GM19397 (cell line): ENCODE results near the gene ALDH3B1.

Source experiments
- ATAC-seq: cut with Tn5 transposase; IDR thresholded peaks from one replicate; pipeline ENCODE4 v1.9.1; 2021; ENCODE audit warnings: mild to moderate bottlenecking, moderate library complexity; ENCODE audit not compliant: unreplicated experiment

ALDH3B1 gene

DNA sequence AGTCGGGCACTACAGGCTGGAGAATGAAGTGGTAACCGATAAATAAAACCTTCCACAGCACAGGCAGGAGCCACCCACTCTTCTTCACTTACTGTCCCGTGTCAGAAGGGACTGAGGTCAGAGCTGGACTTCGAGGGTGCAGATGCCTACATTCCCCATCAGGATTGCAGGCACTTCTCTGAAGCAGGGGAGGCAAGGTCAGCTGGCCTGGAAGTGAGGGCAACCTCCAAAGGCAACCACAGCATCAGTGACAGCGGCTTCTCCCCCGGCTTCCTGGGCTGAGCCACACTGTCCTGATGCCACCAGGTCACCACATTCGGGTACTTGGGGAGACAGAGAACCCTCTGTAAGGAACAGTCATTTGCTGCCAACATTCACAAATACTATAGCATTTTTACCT is 51.4 kb downstream of the ALDH3B1 start:
- ATAC-seq: no peak

DNA sequence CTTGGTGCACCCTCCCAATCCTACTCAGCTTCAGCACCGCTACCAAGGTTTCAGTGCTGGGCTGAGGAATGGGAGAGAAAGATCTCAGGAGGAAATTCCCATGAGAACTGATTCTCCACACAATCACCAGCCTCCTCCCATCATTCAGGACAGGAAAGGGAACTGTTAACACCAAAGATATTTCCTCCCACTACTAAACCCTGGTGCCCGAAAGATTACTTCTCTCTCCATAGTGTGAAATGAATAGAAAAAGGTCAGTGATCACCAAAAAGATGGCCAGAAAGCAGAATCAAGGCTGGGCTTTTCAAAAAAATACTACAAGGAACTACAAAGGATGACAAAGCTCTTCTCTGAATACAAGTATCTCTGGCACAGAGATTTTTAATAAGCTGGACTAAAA is 54.8 kb downstream of the ALDH3B1 start:
- ATAC-seq: no peak

DNA sequence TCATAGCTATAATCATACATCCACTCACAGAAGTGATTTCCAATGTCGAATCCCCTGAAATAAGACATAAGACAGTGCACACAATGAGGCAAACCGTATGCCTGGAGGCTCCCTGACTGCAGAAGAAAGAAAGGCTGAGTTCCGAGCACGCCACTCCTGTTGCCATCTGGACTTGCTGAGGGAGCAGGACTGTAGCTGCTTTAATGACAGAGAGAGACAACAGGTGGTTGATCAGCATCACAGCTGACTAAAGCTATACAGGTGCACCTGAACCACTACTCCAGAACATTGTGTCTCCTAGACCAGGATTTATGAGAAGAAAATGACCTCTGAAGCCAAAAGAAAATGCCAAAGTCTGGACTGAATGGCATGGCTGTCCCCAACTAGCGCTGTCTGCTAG is 55.7 kb downstream of the ALDH3B1 start:
- ATAC-seq: no peak

DNA sequence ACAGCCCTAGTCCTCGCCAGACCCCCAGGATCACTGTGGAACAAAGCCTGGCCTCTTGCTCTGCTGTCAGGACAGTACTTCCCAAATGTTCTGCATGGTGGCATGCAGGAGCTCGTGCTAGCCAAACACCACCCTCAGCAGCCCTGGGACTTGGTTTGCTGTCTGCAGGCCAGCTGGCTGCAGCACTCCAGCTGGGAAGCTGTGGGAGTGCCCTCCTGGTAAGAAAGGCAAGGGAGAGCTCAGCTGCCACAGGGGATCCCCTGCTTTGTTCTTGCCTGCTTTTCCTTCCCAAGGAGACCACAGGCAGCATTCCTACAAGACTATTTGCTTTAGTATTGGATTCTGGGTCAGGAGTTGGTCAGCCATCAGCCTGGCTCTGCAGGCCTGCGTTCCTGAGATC is 56.6 kb downstream of the ALDH3B1 start:
- no peak for ATAC-seq

DNA sequence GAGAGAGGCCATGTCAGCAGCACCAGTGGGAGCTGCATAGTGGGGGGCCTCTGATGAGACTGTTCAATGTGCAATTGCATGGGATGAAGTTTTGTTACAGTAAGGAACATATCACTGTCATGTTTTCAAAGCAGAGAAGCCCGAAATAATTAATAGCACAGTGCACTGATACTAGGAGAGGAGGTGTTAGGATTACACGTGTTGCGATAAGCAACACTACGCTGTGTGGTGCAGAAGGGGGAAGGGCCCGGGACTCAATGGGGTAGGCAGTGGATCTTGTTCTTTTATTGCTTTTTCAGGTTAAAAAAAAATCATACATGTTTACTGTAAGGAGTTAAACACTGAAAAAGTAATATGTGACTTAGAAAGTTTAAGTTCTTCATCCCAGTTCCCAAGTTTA is 57.9 kb downstream of the ALDH3B1 start:
- ATAC-seq: no peak

DNA sequence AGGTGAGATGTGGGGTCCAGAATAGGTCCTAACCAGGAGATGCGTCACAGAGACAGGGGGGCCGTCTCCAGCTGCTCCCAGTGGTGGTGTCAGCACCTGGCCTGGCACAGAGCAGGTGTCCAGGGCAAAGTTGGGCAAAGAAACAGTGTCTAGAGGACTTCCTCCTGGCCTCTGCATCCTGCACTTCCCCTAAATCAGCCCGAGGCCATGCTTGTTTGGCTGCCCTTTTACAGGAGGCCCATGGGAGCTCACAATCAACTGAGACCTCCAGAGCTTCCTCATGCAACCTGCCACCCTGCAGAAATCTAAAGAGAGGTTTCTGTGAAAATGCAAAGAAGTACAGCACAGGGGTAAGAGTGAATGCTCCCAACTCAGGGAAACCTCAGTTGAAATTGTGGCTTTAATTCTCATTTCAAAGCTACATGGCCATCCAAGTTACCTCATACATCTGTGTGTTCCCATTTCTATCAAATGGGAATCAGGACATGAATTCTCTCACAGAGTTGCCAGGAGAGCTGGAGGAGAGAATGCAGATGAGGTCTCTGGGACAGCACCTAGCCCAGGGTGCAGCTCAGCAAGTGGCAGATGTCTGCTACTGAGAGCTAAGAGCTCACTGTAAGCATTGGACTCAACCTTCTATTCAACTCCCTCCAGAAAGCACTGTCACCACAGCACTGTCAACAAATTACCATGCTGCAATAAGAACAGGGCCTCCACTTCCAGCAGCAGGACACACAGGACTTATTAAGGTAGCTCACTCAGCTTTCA is 61.3 kb downstream of the ALDH3B1 start:
- no peak for ATAC-seq

DNA sequence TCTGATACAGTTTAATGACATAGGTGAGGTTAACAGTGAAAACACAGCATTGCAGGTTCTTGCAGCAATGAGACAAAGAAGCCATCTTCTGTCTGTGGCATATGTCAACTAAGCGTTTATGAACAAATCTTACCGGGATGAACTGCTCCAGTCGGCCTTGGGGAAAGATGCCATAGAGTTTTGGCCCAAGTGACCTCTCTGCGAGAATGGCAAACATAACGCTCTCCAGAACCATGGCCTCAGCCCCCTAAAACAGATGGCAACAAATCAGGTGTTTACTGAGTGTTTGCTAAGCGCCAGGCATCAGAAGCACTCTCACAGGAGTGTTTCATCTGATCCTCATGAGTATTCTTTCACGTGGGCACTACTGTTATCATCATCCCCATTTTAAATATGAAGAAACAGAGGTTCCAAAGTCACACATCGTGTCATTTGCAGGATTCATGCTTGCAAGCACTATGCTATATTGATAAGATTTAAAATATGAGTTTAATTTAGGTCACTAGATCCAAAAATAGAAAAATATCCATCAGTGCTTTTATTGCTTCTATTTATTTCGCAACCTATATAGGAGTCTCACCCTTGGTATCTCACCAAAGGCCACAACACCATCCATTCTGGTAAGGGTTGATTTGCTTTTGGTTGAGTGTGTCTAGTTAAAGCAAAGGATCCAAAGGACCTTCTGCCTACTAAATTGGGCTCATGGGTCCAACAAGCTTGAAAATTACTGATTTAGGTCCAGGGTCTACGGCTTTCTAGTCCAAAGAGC is 64.6 kb downstream of the ALDH3B1 start:
- no peak for ATAC-seq

DNA sequence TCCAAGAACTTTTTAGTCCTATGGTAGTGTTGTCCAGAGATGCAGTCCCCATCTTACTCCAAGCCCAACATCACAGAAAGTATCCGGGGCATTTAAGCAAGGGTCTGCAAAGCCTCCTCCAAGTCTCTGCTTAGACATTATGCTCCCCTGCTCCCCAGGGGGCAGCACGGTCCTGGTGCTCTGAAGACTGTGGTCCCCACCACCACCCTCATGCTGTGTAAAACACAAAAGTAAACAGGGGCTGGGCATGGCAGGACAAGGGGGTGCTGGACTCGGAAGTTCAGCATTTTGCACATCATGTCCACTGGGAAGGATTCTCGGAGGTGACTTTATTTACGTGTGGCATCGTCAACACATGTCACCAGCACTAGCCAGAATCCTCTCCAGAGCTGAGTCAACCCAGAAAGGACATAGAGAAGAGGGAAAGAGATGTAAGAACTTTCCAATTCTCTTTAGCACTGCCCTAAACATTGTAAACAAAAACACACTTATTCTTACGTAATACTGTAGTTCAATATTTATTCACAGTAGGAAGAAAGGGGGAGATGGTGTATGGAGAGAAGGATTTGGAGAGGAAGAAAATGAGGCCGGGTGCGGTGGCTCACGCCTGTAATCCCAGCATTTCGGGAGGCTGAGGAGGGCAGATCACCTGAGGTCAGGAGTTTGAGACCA is 66.4 kb downstream of the ALDH3B1 start:
- no peak for ATAC-seq

DNA sequence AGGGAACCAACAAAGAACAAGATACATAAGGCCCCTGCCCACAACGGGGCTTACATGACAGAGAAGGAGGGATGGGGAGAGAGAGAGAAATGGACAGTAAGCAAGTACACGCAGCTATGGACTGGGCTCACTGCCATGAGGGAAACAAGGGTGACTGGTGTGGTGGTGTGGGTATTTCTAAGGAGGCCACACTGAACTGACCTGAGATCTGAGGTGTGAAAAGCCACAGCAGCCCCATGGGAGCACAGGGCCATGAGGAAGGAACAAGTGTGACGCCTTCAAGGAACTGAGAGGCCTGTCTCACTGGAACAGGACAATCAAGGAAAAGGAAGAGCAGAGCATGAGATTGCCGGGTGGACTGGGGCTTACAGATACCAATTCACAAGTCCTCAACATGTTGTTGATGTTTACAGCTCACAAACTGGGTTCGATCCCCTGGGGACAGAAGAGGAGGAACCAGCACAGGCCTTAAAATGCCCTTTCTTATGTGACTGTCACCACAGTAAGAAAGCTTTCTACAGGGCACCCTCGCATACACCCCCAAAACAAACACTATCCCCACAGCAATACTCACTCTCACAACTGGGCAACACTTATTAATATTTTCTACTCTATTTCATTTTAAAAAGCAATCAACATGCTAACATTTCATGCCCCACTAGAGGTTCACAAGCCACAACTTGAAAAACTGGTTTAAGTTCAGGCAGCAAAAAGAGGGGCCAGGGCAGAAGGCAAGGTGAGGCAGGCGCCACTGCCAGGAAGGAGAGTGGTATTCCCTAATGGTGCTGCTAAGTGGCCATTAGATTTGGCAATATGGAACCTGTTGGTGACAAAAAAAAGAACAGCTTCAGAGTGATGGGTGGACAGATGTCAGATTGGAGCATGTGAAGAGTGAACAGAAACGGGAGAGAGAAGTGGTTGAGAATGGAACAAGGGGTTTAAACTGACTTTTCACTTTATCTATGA is 67.8 kb downstream of the ALDH3B1 start:
- ATAC-seq: no peak
